Thyroid gland (tissue), 4 donors: ENCODE results near the gene ETV5. TPM values are rescaled to one million over a fixed set of nuclear protein-coding genes. Genes with fewer than 3 reads are reported as not detected.
A peak's percentile ranks its signal among the peaks of the same experiment; 100 is the strongest.

Experiments used
- DNase-seq, 2 donors: peaks; one replicate each; pipeline ENCODE4 v3.0.0-alpha.2; 2019
- H3K27ac ChIP-seq, 3 donors: fragments of 200-600 bp; sonication (generic); 1 replicate in 2 of 3; 2 replicates in 1 of 3; pipeline ENCODE4 v1.5.1; 2016 to 2019; ENCODE audit warnings: mild to moderate bottlenecking in 1 of 3, moderate library complexity in 1 of 3
- H3K27me3 ChIP-seq: fragments of 200-600 bp; sonication (generic); one replicate; pipeline ENCODE4 v1.5.1; 2019
- H3K36me3 ChIP-seq, 2 donors: fragments of 200-600 bp; sonication (generic); one replicate each; pipeline ENCODE4 v1.5.1; 2016 to 2019
- H3K4me1 ChIP-seq, 2 donors: fragments of 200-600 bp; sonication (generic); one replicate each; pipeline ENCODE4 v1.5.1; 2017 to 2019
- H3K4me3 ChIP-seq, 3 donors: fragments of 200-600 bp; sonication (generic); replicated peaks in 1 of 3; 1 replicate in 2 of 3; 2 replicates in 1 of 3; pipeline ENCODE4 v1.5.1; 2016; ENCODE audit warnings: mild to moderate bottlenecking in 1 of 3
- H3K9me3 ChIP-seq: fragments of 200-600 bp; sonication (generic); one replicate; pipeline ENCODE4 v1.5.1; 2017
- CTCF ChIP-seq, 6 experiments: fragments of 200-600 bp in 3 of 6; fragments of 450-650 bp in 3 of 6; sonication (generic) in 3 of 6; IDR thresholded peaks; one replicate each; pipeline ENCODE4 v1.5.1; 2016 to 2019; ENCODE audit warnings: antibody characterized with exemption in 6 of 6, mild to moderate bottlenecking in 2 of 6, inconsistent platforms in 1 of 6, moderate library complexity in 1 of 6
- POLR2A ChIP-seq, 2 donors: fragments of 450-650 bp; IDR thresholded peaks; one replicate each; pipeline ENCODE4 v1.6.1; 2017; ENCODE audit warnings: antibody characterized with exemption in 2 of 2, mild to moderate bottlenecking in 2 of 2, moderate library complexity in 1 of 2
- WGBS, 2 donors: methylation state at CpG; one replicate each; pipeline ENCODE4 v1.1.5; 2017; 5-methylcytosine and 5-hydroxymethylcytosine counted together
- intact Hi-C: fragments of 100-400 bp; cut with DNase I; formaldehyde crosslinking; loops from one replicate; pipeline ENCODE4 v1.15.1; 2023
- total RNA-seq, 4 donors: library from RNA; depleted of rRNA; stranded (reverse); fragments of >200 nt; gene quantifications; one replicate each; pipeline ENCODE4 v1.2.3, GENCODE V29; 2016

The ETV5 gene
- total RNA-seq, 4 donors from 2014 or later = 17.9 to 51.5 (median 28.9) TPM

- Histone ChIP-seq H3K27me3 (no peaks in the 10 kb centered on the region), H3K9me3 (no peaks in the 10 kb centered on the region), H3K36me3 (no peaks in the 10 kb centered on the region), H3K27ac (no peak overlapping the region), H3K4me3 (no peak overlapping the region), H3K4me1 (no peaks in the 10 kb centered on the region)
- WGBS, 2 donors = 67 to 75% methylated on average over 1 of the region's 1 CpG
- intact Hi-C loops = no loop called here
- DNase-seq = no peak
- TF ChIP-seq CTCF (IDR thresholded peaks at IDR 0.05) (no peak), POLR2A (IDR thresholded peaks at IDR 0.05) (no peak)
Observed at GRCh38 chr3:186143250-186143649, 34.4 kb upstream of the ETV5 start.

- intact Hi-C loops = no loop called here
- Histone ChIP-seq H3K9me3 (no peaks in the 10 kb centered on the region), H3K27ac (no peak overlapping the region), H3K4me1 (no peaks in the 10 kb centered on the region), H3K36me3 (no peaks in the 10 kb centered on the region), H3K27me3 (no peaks in the 10 kb centered on the region), H3K4me3 (no peak overlapping the region)
- no peak for TF ChIP-seq POLR2A (IDR thresholded peaks at IDR 0.05)
- DNase-seq = no peak
Observed at GRCh38 chr3:186142393-186142932, 33.6 kb upstream of the ETV5 start.

GRCh38 chr3:186141790-186142189, 32.9 kb upstream of the ETV5 start:
- WGBS, 2 donors = 70 to 81% methylated on average over 2 of the region's 2 CpGs

GRCh38 chr3:186138272-186138981, 29.5 kb upstream of the ETV5 start:
- H3K4me3 ChIP-seq = no peak overlapping the region
- TF ChIP-seq CTCF (IDR thresholded peaks at IDR 0.05) = no peak
- TF ChIP-seq POLR2A (IDR thresholded peaks at IDR 0.05) = no peak
- H3K27me3 ChIP-seq = no peaks in the 10 kb centered on the region
- intact Hi-C loops = no loop called here
- no peaks in the 10 kb centered on the region for H3K9me3 ChIP-seq
- no peaks in the 10 kb centered on the region for H3K4me1 ChIP-seq
- no peaks in the 10 kb centered on the region for H3K36me3 ChIP-seq
- WGBS, 2 donors = 75 to 83% methylated on average over 12 of the region's 12 CpGs
- H3K27ac ChIP-seq = no peak overlapping the region
- peak; percentile 15 to 36 for DNase-seq

More at GRCh38 chr3:186141790-186142189, 32.9 kb upstream of the ETV5 start:
- no peak for TF ChIP-seq POLR2A (IDR thresholded peaks at IDR 0.05)
- no peak for TF ChIP-seq CTCF (IDR thresholded peaks at IDR 0.05)
- intact Hi-C loops = no loop called here
- no peaks in the 10 kb centered on the region for H3K4me1 ChIP-seq
- no peaks in the 10 kb centered on the region for H3K27me3 ChIP-seq
- H3K36me3 ChIP-seq = no peaks in the 10 kb centered on the region
- no peak overlapping the region for H3K27ac ChIP-seq
- H3K9me3 ChIP-seq = no peaks in the 10 kb centered on the region
- no peak for DNase-seq
- no peak overlapping the region for H3K4me3 ChIP-seq

- DNase-seq = no peak
- Histone ChIP-seq H3K4me3 (no peak overlapping the region), H3K27me3 (no peaks in the 10 kb centered on the region), H3K27ac (no peak overlapping the region), H3K9me3 (no peaks in the 10 kb centered on the region), H3K36me3 (no peaks in the 10 kb centered on the region), H3K4me1 (no peaks in the 10 kb centered on the region)
- 86% methylated on average over 15 of the region's 15 CpGs for WGBS, 2 donors
- intact Hi-C loops = no loop called here
- TF ChIP-seq POLR2A (IDR thresholded peaks at IDR 0.05) (no peak), CTCF (IDR thresholded peaks at IDR 0.05) (no peak)
Observed at GRCh38 chr3:186137051-186137685, 28.3 kb upstream of the ETV5 start.
